Left cardiac atrium (tissue), 4 donors: ENCODE measurements around the gene C1QTNF12. TPM values are rescaled to one million over a fixed set of nuclear protein-coding genes. Genes with fewer than 3 reads are reported as not detected.

Source experiments
- ATAC-seq, 2 donors: fragments of 200-7000 bp; cut with Tn5 transposase; one replicate each; pipeline ENCODE4 v1.9.1; 2020; ENCODE audit warnings: mild to moderate bottlenecking in 2 of 2, moderate library complexity in 2 of 2
- DNase-seq: peaks from one replicate; pipeline ENCODE4 v3.0.0-alpha.2; 2020
- intact Hi-C, 2 donors: fragments of 100-400 bp; cut with DNase I; formaldehyde crosslinking; loops; one replicate each; pipeline versions ENCODE4 v1.14.1 to v1.15.1; 2022 to 2023
- long read RNA-seq: library from polyadenylated mRNA; unstranded; transcript quantifications from one replicate; pipeline ENCODE4 v2.0.0, GENCODE V29; 2021
- total RNA-seq, 2 donors: library from RNA; stranded (reverse); fragmentation: NEBNext Ultra II Directional; extraction: Animal tissue kit (Norgen Biotek cat#: 25700); gene quantifications; one replicate each; pipeline ENCODE4 v1.2.1, GENCODE V29; 2021
- donor health status: DM: no; HTN: yes; CAD: no.
- donor health status: DM: no; HTN: yes; CAD: no; lungs with severe emphysema.
- donor health status: DM: yes; HTN: yes; CAD: no.
- donor health status: Dilated cardiomyopathy.

C1QTNF12 gene
- total RNA-seq: 1 to 10 TPM in 1 of 2 donors, not detected in 1; 1.5 TPM
- long read RNA-seq: 0 reads

GRCh38 chr1:1246577-1247340, at the start of gene C1QTNF12:
TSS of gene C1QTNF12 (minus strand) at chr1:1246722. CDS start at chr1:1246690, 32 bp downstream.
- ATAC-seq: peak in 1 of 2 donors; percentile 12
- intact Hi-C loops: loop anchor here in 1 of 2 donors (5.0 kb wide), 1 partner anchor 129 kb away; the partner anchor contains the start of gene C1orf159

GRCh38 chr1:1295154-1295923, 48.8 kb upstream of the C1QTNF12 start:
- no peak for DNase-seq
- intact Hi-C loops: no loop called here
- ATAC-seq: no peak

More at GRCh38 chr1:1246577-1247340, at the start of gene C1QTNF12:
- no peak for DNase-seq

GRCh38 chr1:1294250-1294890, 47.8 kb upstream of the C1QTNF12 start:
- DNase-seq (no peak), ATAC-seq (no peak)
- intact Hi-C loops: no loop called here

GRCh38 chr1:1293263-1294249, 47.0 kb upstream of the C1QTNF12 start:
- intact Hi-C loops: no loop called here
- DNase-seq (peak; percentile 26), ATAC-seq (peak in 1 of 2 donors; percentile 4)

- ATAC-seq: peak in 1 of 2 donors; percentile 4
- intact Hi-C loops: no loop called here
- DNase-seq: peak; percentile 10
Observed at GRCh38 chr1:1292851-1293250, 46.3 kb upstream of the C1QTNF12 start.

- DNase-seq (no peak), ATAC-seq (peak in 1 of 2 donors; percentile 1)
- intact Hi-C loops: no loop called here
Observed at GRCh38 chr1:1292442-1292779, 45.9 kb upstream of the C1QTNF12 start.

GRCh38 chr1:1291548-1292441, 45.3 kb upstream of the C1QTNF12 start:
- peak; percentile 69 to 79 for ATAC-seq
- peak; percentile 77 for DNase-seq
- intact Hi-C loops: loop anchor here in 1 of 2 donors (2.0 kb wide), 1 partner anchor 169 kb away; no protein-coding TSS in a partner anchor

- peak; percentile 38 for DNase-seq
- intact Hi-C loops: loop anchor here in 1 of 2 donors (2.0 kb wide), 1 partner anchor 168 kb away; no protein-coding TSS in a partner anchor
- ATAC-seq: peak; percentile 3 to 36
Observed at GRCh38 chr1:1291023-1291528, 44.6 kb upstream of the C1QTNF12 start.

- ATAC-seq (peak; percentile 25 to 26), DNase-seq (peak; percentile 59)
- intact Hi-C loops: loop anchor here in 1 of 2 donors (2.0 kb wide), 1 partner anchor 167 kb away; no protein-coding TSS in a partner anchor
Observed at GRCh38 chr1:1290238-1290731, 43.8 kb upstream of the C1QTNF12 start.

GRCh38 chr1:1287288-1288110, 41.0 kb upstream of the C1QTNF12 start:
- intact Hi-C loops: no loop called here
- DNase-seq (peak; percentile 16), ATAC-seq (no peak)

GRCh38 chr1:1286313-1287261, 40.1 kb upstream of the C1QTNF12 start:
- DNase-seq (no peak), ATAC-seq (no peak)
- intact Hi-C loops: no loop called here

GRCh38 chr1:1285611-1286311, 39.2 kb upstream of the C1QTNF12 start:
- DNase-seq (no peak), ATAC-seq (no peak)
- intact Hi-C loops: no loop called here

GRCh38 chr1:1285102-1285571, 38.6 kb upstream of the C1QTNF12 start:
- intact Hi-C loops: no loop called here
- ATAC-seq (no peak), DNase-seq (no peak)
